Fibroblast of pulmonary artery (primary cell): Measurements from ENCODE around the gene ABRAXAS1.
A peak's percentile ranks its signal among the peaks of the same experiment; 100 is the strongest.

Source experiments
- DNase-seq: peaks from one replicate; pipeline ENCODE4 v3.0.0-alpha.2; 2010; ENCODE audit warnings: low read depth
- H3K4me3 ChIP-seq: replicated peaks from 2 replicates; pipeline ENCODE4 v1.5.1; 2011; ENCODE audit warnings: low read depth, mild to moderate bottlenecking, control low read depth, low read length, moderate library complexity
- TF ChIP-seq, protein P1 (sequence below): IDR thresholded peaks from 2 replicates; pipeline ENCODE4 v1.5.1; 2011; ENCODE audit warnings: mild to moderate bottlenecking, control low read depth, low read length, inconsistent platforms; ENCODE audit errors: missing control alignments

ABRAXAS1 gene

GRCh38 chr4:83454686-83455085 is 30.2 kb downstream of the ABRAXAS1 start:
- peak; percentile 20 for DNase-seq
- H3K4me3 ChIP-seq: peak overlapping the region; percentile 95
- TF ChIP-seq, protein P1, sequence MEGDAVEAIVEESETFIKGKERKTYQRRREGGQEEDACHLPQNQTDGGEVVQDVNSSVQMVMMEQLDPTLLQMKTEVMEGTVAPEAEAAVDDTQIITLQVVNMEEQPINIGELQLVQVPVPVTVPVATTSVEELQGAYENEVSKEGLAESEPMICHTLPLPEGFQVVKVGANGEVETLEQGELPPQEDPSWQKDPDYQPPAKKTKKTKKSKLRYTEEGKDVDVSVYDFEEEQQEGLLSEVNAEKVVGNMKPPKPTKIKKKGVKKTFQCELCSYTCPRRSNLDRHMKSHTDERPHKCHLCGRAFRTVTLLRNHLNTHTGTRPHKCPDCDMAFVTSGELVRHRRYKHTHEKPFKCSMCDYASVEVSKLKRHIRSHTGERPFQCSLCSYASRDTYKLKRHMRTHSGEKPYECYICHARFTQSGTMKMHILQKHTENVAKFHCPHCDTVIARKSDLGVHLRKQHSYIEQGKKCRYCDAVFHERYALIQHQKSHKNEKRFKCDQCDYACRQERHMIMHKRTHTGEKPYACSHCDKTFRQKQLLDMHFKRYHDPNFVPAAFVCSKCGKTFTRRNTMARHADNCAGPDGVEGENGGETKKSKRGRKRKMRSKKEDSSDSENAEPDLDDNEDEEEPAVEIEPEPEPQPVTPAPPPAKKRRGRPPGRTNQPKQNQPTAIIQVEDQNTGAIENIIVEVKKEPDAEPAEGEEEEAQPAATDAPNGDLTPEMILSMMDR: no peak

DNA sequence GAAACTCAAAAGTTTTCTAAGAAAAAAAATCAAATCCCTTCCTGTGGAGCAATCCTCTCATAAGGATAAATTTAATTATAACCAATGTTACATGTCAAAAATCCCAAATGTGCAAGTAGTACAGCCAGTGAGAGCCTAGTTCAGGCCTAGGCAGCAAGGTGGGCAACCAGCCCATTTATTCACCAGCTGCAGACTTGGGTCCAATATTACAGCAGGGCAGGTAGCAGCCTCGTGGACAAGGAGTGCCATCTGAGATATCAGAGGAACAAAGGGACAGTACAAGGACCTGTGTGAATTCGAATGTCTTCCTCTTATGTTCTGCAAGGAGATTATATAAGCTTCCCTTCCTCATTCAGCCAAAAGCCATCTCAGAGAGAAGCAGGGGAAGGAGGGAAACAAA is 35.9 kb downstream of the ABRAXAS1 start:
- H3K4me3 ChIP-seq: no peak overlapping the region
- no peak for DNase-seq
- TF ChIP-seq, protein P1: no peak

GRCh38 chr4:83440899-83441298 is 44.0 kb downstream of the ABRAXAS1 start:
- H3K4me3 ChIP-seq: no peak overlapping the region
- TF ChIP-seq, protein P1: no peak
- DNase-seq: no peak

GRCh38 chr4:83440148-83440814 is 44.6 kb downstream of the ABRAXAS1 start:
- H3K4me3 ChIP-seq: no peak overlapping the region
- no peak for DNase-seq
- TF ChIP-seq, protein P1: no peak

DNA sequence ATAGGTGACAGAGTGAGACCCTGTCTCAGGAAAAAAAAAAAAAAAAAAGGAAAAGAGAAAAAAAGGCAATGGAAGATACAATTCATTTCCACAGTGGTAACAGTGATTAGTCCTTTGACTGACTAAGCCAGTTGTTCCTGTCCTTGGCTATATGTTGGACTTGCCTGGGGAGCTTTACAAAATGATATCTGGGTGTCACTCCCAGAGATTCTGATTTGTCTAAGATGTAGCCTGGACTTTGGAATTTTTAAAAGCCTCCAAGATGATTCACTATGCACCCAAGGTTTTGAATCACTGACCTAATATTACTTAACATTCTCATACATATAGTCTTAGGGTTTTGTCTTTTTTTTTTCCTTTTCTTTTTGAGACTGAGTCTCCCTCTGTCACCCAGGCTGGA is 46.2 kb downstream of the ABRAXAS1 start:
- TF ChIP-seq, protein P1: no peak
- no peak for DNase-seq
- H3K4me3 ChIP-seq: no peak overlapping the region

GRCh38 chr4:83436680-83437079 is 48.2 kb downstream of the ABRAXAS1 start:
- DNase-seq: no peak
- H3K4me3 ChIP-seq: no peak overlapping the region
- TF ChIP-seq, protein P1: no peak

DNA sequence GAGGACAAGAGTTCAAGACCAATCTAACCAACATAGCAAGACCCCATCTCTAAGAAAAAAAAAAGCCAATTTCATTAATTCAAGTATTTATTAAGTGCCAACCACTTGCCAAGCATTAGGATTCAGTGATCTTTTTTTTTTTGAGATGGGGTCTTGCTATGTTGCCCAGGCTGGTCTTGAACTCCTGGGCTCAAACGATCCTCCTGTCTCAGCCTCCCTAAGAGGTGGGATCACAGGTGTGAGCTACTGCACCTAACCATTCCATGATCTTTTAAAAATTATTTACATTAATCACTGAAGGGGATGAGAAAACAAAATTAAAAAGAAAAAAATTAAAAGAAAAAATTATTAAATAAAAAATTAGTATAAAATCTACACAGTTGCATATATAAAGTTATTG is 53.7 kb downstream of the ABRAXAS1 start:
- H3K4me3 ChIP-seq: no peak overlapping the region
- TF ChIP-seq, protein P1: no peak
- no peak for DNase-seq
